IPS-18a (cell line): ENCODE data around the gene NOL4L.

Experiments
- H3K27ac ChIP-seq: one replicate; pipeline ENCODE4 v1.5.1; 2013; ENCODE audit warnings: low read length
- H3K27me3 ChIP-seq: one replicate; pipeline ENCODE4 v1.6.1; 2013; ENCODE audit warnings: mild to moderate bottlenecking, low read length; ENCODE audit not compliant: control insufficient read depth, insufficient read depth
- H3K36me3 ChIP-seq: one replicate; pipeline ENCODE4 v1.6.1; 2013; ENCODE audit warnings: low read depth, low read length; ENCODE audit not compliant: control insufficient read depth
- H3K4me1 ChIP-seq: one replicate; pipeline ENCODE4 v1.6.1; 2013; ENCODE audit warnings: low read depth, low read length; ENCODE audit not compliant: control insufficient read depth
- H3K4me3 ChIP-seq: one replicate; pipeline ENCODE4 v1.5.1; 2013; ENCODE audit warnings: low read length
- H3K9ac ChIP-seq: one replicate; pipeline ENCODE4 v1.6.1; 2013; ENCODE audit warnings: mild to moderate bottlenecking, low read length, moderate library complexity
- H3K9me3 ChIP-seq: one replicate; pipeline ENCODE4 v1.6.1; 2013; ENCODE audit warnings: low read depth, low read length; ENCODE audit not compliant: control insufficient read depth

The NOL4L gene

DNA sequence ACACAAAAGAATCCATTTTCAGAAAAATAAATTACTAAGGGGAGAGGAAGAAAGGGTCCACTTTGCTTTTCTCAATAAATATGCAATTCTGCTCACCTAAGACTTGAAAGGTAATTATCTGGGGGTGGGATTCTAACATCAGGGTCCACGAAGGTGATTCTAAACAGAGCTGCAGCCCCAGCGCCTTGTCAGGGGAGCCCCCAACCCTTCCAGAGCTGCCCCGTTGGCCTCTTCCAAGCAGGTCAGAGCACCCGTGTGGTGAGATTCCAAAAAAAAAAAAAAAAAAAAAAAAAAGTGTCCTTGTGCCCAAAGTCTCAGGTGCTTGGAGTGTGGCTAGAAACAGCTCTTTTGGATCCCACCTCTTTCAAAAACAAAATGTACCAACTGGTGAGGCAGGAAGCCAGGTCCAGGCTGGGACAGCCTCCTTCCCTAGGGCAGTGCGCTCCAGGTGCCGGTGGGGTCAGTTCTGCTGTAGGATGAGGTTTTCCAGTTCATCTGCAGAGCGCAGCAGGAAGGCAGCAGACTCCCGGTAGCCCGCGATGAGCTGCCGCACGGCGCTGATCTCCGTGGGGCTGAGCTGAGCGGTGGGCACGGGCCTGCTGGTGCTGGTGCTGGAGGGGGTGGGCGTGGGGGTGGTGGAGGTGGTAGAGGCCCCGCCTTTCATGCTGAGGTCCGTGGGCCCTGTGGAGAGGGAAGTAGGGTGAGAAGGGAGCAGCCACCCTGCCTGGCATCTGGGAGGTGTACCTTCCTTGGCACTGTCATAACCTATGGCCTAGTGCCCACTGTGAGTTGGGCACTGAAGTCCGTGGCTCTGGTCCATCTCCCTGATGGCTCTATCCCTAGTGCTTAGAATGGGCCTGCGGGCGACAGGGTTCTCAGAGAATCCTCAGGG lies 137.8 kb downstream of the NOL4L start:
- no peaks in the 10 kb centered on the region for H3K9me3 ChIP-seq

DNA sequence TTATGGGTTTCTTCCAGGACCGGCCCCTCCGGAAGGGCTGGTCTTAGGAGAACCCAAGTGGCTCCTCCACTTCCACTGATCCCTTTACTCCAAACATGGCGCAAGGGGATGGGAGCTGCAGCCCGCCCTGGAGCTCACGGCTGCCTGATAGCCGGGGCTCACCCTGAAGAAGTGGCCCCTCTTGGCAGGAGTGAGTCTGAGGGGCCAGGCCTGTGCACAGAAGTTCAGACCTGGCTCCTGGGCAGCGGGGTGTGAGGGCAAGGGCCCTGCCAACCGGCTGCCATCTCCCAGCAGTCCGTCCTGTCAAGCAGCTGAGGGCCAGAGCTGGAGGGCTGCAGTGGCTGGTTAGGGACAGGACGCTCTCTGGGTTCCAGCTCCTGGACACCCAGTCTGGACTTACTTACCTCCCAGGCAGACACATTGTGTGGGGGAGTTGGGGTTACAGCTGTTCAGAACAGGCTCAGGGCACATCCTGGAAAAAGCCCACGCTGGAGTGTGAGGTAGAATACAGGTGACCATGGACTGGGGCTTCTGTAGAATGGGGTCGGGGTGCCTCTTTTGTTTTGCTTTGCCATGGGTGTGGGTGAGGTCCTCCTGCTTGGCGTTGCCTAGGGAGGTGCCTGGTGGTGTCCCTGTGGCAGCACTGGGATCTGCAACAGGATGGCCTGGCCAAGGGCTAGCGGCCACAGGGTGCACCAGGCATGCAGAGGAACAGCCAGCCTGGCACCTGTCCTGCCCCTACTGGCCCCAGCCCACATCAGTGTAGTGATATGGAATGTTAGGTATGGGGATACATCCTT lies 138.6 kb downstream of the NOL4L start:
- H3K4me3 ChIP-seq = no peak overlapping the region
- H3K36me3 ChIP-seq = peaks cover 11% of the 10 kb centered on the region
- no peak overlapping the region for H3K9ac ChIP-seq
- H3K27ac ChIP-seq = no peak overlapping the region
- H3K9me3 ChIP-seq = no peaks in the 10 kb centered on the region
- no peaks in the 10 kb centered on the region for H3K27me3 ChIP-seq
- H3K4me1 ChIP-seq = no peaks in the 10 kb centered on the region

More for the DNA sequence above, 137.8 kb downstream of the NOL4L start:
- no peak overlapping the region for H3K9ac ChIP-seq
- no peaks in the 10 kb centered on the region for H3K27me3 ChIP-seq
- H3K4me3 ChIP-seq = no peak overlapping the region
- H3K4me1 ChIP-seq = no peaks in the 10 kb centered on the region
- peaks cover 18% of the 10 kb centered on the region for H3K36me3 ChIP-seq
- no peak overlapping the region for H3K27ac ChIP-seq

DNA sequence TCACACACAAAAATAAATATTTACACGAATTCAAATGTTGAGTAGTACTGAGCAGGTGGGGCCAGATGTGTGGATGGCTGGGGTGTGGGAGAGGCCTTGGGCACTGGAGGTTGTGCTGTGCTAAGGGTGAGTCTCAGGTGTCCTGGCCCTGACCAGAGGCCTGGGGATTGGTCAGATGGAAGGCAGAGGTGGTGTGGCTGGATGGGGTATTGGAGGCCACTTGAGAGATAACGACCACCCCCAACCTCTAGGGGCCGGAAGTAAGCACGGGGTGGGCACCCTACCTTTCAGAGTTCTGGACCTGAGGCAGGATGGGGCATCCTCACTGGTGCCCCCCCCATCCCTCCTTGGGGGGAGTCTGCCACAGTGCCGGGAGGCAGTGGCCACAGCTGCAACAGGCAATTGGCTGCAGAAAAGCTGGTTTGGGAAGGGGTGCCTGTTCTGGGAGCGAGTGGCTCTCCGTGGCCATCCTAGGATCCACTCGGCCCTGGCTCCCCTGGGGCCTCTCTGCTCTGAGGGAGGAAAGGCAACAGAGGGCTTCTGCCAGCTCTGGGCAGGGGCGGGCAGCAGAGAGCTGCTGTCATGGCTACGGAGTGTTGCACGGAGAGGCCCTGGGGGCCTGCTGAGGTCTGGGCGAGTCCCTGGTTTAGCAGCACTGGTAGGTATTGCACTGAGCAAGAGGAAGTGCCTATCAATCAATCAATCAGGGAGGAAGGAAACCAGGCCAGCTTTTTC lies 139.4 kb downstream of the NOL4L start:
- H3K27me3 ChIP-seq = no peaks in the 10 kb centered on the region
- H3K9ac ChIP-seq = no peak overlapping the region
- peaks cover 5% of the 10 kb centered on the region for H3K36me3 ChIP-seq
- no peak overlapping the region for H3K4me3 ChIP-seq
- no peaks in the 10 kb centered on the region for H3K4me1 ChIP-seq
- H3K9me3 ChIP-seq = no peaks in the 10 kb centered on the region
- no peak overlapping the region for H3K27ac ChIP-seq

DNA sequence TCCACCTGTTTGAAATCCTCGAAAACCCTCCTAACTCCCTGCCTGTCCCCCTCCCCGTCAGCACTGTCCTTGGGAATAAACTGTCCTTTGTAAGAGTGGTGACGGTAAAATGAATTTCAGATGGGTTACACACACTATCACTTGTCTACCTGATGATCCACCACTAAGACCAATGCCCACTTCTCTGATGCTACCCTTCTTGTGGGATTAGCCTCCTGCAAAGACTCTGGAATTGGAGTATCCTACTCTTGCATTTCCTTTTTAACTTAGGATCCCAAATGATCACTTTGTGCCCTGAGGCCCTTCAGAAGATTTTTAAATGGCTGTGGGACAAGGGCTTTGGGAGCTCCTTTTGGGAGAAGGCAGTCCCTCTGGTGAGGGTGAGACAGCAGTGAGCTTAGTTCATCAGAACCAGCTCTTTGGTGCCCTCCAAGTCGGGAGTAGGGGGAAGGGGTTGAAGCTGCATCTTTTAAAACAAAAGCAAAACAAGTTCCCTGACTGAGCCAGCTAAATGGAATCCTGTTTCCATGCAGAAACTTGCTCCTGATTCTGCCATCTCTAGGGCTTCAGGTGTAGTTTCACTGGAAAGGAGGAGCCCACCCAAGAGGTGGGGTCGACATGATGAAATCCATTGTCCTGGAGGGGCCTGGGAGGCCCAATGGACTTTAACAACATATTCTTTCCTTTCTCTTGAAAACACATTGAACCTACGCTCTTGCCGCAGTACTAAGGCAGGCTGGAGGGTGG lies 140.5 kb downstream of the NOL4L start:
- Histone ChIP-seq H3K27ac (no peak overlapping the region), H3K36me3 (peaks cover 3% of the 10 kb centered on the region), H3K9ac (no peak overlapping the region), H3K27me3 (no peaks in the 10 kb centered on the region), H3K9me3 (no peaks in the 10 kb centered on the region), H3K4me3 (no peak overlapping the region), H3K4me1 (no peaks in the 10 kb centered on the region)

DNA sequence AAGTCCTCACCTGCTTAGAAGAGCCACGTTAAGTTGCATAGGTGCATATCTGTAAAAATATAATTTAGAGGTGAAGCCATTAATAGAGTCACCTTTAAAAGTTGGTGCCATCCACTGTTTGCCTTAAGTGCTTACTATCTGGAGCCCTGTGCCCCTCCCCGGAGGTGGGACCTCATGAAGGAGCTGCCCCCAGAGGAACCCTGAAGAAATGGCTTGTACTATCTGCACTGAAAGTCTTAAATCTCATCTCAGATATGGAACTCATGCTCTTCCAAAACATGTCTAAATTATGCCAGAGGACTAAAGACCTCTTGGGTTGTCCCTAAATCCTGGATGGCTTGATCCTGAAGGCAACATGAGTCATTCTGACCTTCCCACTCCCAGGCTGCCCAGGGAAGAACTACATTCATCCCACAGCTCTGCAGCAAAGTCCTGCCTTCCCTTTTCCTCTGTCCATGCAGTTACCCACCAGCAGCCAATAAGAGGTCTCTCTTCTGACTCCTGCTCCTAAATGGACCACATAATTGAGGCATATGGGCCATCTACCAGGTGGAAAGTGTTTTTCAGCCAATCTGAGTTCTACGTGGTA lies 141.7 kb downstream of the NOL4L start:
- no peaks in the 10 kb centered on the region for H3K9me3 ChIP-seq
- no peaks in the 10 kb centered on the region for H3K4me1 ChIP-seq
- H3K4me3 ChIP-seq = no peak overlapping the region
- H3K27ac ChIP-seq = no peak overlapping the region
- H3K27me3 ChIP-seq = no peaks in the 10 kb centered on the region
- no peak overlapping the region for H3K9ac ChIP-seq
- H3K36me3 ChIP-seq = peaks cover 3% of the 10 kb centered on the region

DNA sequence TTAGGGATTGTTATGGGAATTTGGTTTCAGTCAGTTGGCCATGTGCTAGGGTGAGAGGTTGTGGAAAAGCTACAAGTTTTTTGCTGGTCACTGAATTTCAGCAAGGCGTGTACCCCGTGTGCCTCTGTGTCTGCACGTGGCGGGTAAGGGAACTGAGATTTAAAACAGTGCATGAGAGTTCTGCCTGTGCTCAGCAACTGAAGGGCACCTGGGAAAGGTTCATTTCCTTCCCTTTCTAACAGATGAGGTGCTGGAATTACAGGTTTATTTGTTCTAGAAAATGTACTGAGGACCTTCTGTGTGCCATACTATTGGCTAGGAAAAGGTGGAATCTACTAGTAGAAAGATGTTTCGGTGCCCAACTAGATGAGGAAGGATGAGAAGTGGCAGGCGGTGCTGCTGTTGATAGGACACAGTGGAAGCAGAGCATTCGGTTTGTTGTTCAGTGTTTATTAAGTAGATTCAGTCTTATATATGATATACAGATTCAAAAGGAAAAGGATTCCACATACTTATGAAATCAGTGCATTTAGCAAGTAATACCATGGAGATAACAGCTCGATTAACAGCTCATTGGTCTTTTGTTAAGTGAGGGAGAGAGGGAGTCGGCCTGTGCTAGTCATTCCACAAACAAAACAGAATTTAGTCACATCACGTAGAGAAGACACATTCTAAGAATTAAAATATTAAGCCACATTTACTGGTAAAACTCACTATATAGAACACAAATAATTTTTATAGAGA lies 142.3 kb downstream of the NOL4L start:
- Histone ChIP-seq H3K36me3 (peaks cover 3% of the 10 kb centered on the region), H3K9ac (no peak overlapping the region), H3K27me3 (no peaks in the 10 kb centered on the region), H3K9me3 (no peaks in the 10 kb centered on the region), H3K4me3 (no peak overlapping the region), H3K27ac (no peak overlapping the region), H3K4me1 (no peaks in the 10 kb centered on the region)

DNA sequence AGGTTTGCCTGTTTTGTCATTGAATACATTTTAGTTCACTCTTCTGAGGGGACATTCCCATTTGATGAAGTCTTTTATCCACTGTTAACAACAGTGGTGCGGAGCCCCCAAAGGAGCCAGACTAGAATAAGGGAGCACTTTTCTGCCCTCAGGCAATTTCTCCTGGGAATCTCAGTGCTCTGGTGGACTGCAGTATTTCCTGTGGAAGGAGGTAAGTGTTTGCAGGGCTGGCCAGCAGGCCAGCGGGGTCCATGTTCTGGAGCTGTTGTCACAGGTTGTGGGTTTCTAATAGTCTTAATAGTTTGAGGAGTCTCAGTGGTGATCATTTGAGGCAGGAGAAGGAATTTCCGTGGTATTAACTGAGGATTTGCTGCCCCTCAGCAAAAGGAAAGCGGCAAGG lies 143.5 kb downstream of the NOL4L start:
- Histone ChIP-seq H3K4me1 (no peaks in the 10 kb centered on the region), H3K4me3 (no peak overlapping the region), H3K27ac (no peak overlapping the region), H3K9ac (no peak overlapping the region), H3K27me3 (no peaks in the 10 kb centered on the region), H3K36me3 (no peaks in the 10 kb centered on the region), H3K9me3 (no peaks in the 10 kb centered on the region)

DNA sequence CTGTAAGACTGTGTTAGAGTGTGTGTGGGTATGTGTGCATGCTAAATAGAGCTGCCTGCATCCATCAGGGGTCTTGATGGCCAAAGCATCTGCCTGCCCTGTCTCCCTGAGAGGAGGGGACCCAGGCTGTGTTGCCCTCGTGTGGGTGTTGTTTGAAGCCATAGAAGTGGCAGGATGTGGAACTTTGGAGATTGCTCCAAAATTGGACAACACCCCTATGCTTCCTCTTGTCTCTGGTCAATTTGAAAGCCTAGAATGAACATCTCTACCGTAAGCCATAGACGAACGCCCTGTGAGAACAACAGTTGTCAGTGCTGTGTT lies 144.4 kb downstream of the NOL4L start:
- no peak overlapping the region for H3K9ac ChIP-seq
- H3K27me3 ChIP-seq = no peaks in the 10 kb centered on the region
- H3K9me3 ChIP-seq = no peaks in the 10 kb centered on the region
- no peaks in the 10 kb centered on the region for H3K36me3 ChIP-seq
- no peaks in the 10 kb centered on the region for H3K4me1 ChIP-seq
- no peak overlapping the region for H3K27ac ChIP-seq
- H3K4me3 ChIP-seq = no peak overlapping the region

DNA sequence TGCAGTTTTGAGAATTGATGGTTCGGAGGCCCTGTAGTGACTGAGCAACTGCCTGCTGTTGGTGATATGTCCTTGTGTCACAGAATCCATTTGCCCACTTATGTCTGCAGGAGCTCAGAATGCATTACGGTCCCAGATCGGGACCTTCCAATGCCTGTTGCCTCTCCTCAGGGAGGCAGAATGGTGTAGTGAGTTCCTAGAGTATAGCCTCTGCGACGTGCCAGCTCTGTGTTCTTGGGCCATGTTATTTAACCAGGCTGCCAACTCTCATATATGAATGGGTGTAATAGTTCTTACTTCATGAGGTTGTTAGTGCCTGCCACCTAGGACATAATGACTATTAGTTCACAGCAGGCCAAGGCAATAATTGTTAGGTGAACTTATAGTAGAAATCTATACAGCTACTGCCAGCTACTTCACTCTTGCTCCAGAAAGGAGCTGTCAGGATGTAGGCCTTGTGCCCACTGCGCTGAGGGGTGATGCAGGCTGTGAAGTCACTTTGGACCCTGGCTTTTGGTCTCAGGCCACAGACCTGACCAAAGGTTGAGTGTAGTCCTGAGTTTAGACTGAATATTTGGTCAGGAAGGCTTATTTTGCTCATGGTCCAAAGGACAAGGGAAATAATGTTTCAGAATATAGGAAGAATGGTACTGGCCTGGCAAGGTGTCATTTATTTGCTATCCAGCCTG lies 144.9 kb downstream of the NOL4L start:
- peaks cover under 1% of the 10 kb centered on the region for H3K36me3 ChIP-seq
- H3K4me1 ChIP-seq = no peaks in the 10 kb centered on the region

More for the DNA sequence above, 144.9 kb downstream of the NOL4L start:
- H3K9ac ChIP-seq = no peak overlapping the region
- no peaks in the 10 kb centered on the region for H3K27me3 ChIP-seq
- H3K9me3 ChIP-seq = no peaks in the 10 kb centered on the region
- H3K27ac ChIP-seq = no peak overlapping the region
- no peak overlapping the region for H3K4me3 ChIP-seq
